GM21825 (cell line): ENCODE results near the gene CDH1.
A peak's percentile ranks its signal among the peaks of the same experiment; 100 is the strongest.
"Not testable (repeated sequence)": the region's sequence is repeated elsewhere in the genome, so short reads cannot be mapped to it uniquely, and the experiment has no call there.

Source experiments
- ATAC-seq: cut with Tn5 transposase; IDR thresholded peaks from one replicate; pipeline ENCODE4 v1.9.1; 2021; ENCODE audit warnings: mild to moderate bottlenecking, moderate library complexity; ENCODE audit not compliant: unreplicated experiment

CDH1 gene

DNA sequence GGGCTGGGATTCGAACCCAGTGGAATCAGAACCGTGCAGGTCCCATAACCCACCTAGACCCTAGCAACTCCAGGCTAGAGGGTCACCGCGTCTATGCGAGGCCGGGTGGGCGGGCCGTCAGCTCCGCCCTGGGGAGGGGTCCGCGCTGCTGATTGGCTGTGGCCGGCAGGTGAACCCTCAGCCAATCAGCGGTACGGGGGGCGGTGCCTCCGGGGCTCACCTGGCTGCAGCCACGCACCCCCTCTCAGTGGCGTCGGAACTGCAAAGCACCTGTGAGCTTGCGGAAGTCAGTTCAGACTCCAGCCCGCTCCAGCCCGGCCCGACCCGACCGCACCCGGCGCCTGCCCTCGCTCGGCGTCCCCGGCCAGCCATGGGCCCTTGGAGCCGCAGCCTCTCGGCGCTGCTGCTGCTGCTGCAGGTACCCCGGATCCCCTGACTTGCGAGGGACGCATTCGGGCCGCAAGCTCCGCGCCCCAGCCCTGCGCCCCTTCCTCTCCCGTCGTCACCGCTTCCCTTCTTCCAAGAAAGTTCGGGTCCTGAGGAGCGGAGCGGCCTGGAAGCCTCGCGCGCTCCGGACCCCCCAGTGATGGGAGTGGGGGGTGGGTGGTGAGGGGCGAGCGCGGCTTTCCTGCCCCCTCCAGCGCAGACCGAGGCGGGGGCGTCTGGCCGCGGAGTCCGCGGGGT lies at the start of gene CDH1:
Gene CDH1, plus strand, starts transcription at position 247 of the 684 bp plus-strand sequence. Its CDS starts 124 bp downstream, at position 371.
- ATAC-seq, result no peak

- no peak for ATAC-seq
Observed at GRCh38 chr16:68689921-68690320, 47.2 kb upstream of the CDH1 start.

GRCh38 chr16:68695575-68695974 lies 41.5 kb upstream of the CDH1 start:
- no peak for ATAC-seq

- ATAC-seq, result no peak
Observed at GRCh38 chr16:68696514-68696913, 40.6 kb upstream of the CDH1 start.

- ATAC-seq, result no peak
Observed at GRCh38 chr16:68698091-68698490, 39.0 kb upstream of the CDH1 start.

DNA sequence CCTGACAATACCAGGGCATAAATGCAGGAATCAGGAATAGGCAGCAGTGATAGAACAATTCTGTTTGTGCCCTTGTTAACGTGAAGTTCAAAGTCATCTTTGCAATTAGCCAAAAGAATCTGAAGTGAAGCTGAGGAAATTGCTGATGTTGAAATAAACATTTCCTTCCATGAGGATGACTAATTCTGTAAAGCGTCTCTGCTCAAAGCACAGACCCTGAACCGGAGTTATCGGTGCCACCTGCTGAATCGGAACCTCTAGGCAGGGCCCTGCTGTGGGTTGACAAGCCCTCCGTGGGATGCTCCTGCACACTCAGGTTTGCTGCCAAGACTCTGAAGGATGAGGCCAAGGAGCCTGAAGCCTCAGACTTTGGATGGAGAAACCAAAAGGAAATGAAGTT lies 37.0 kb upstream of the CDH1 start:
- ATAC-seq, result no peak

DNA sequence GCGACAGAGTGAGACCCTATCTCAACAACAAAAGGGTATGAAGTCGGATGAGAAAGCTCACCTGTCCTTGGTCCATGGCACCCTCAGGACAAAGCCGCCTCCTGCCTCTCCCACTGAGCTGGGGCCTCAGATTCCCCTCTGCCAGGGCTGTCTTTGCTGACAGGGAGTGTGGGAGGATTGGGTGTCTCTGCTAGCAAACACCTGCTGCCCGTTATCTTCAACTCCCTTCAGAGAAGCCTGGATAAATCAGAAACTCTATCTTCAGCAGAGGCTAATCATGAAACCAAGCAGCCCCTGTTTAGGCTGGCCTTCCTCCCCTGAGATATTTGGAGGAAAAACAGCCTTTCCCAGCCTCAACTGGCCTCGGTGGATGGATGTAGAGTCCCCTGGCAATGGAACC lies 36.3 kb upstream of the CDH1 start:
- no peak for ATAC-seq

DNA sequence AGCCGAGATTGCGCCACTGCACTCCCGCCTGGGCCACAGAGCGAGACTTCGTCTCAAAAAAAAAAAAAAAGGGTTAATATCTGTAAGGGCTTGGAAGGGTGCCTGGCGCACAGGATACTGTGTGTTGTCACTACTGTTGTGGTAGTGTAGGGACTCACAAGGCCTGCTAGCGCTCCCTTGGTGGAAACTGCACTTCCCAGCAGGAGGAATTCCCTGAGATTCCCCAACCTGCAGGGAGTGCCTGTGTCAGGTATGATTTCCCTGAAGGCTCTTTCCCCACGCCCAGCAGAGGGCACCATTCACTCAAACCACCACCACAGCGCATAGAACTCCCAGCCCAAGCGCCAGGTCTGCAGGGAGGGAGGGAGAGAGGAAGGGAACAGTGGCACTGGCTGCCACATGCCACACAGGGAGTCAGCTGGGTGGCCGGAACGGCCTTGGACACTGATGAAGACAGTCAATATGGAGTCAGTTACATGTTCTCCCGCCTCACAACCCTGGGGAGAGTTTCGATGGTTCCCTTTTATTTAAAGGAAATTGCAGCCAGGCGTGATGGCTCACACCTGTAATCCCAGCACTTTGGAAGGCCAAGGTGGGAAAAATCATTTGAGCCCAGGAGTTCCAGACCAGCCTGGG lies 32.7 kb upstream of the CDH1 start:
- no peak for ATAC-seq

- no peak for ATAC-seq
Observed at GRCh38 chr16:68707340-68708152, 29.5 kb upstream of the CDH1 start.

DNA sequence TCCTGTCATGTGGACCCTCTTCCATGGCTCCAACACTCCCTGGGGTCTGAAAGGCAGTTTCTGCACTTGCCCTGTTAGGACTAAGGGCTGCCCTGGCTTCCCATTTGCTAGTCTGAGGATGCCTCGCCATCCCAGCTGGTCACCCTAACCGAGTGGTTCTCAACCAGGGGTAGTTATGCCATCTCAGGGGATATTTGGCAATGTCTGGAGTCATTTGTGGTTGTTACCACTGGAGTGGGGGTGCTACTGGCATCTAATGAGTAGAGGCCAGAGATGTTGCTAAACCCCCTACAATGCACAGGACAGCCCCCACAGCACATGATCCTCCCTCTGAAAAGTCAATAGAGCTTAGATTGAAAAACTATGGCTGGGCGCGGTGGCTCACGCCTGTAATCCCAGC lies 26.9 kb upstream of the CDH1 start:
- no peak for ATAC-seq

- ATAC-seq, result no peak
Observed at GRCh38 chr16:68711421-68712139, 25.5 kb upstream of the CDH1 start.

DNA sequence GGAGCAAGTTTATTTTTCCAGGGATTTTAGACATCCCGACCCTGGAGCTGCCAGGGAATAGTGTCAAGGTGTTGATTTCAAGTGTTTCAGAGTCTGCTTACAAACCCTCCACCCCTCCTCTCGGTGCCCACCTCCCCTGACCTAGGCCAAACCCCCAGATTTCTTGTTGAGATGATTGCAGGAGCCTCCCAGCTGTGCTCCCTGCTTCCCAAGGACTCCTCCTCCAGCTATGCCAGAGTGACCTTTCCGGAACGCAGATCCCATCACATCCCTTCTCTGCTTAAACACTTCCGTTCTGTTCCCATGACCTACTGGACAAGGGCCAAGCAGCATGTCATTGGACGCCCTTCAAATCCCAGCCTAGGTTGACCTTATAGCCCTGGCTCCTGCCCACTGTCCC lies 23.7 kb upstream of the CDH1 start:
- no peak for ATAC-seq

- ATAC-seq, result no peak
Observed at GRCh38 chr16:68715471-68715870, 21.6 kb upstream of the CDH1 start.

DNA sequence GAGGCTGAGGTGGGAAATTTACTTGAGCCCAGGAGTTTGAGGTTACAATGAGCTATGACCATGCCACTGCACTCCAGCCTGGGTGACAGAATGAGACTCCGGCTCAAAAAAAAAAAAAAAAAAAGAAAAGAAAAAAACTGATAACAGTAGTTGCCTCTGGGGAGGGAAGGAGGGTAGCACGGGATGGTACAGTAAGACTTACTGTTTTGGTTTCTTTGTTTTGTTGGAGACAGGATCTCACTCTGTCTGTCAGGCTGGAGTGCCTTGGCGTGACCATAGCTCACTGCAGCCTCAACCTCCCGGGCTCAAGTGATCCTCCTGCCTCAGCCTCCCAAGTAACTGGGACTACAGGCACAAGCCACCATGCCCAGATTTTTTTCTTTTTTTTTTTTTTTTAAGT lies 20.6 kb upstream of the CDH1 start:
- not testable (repeated sequence) for ATAC-seq

DNA sequence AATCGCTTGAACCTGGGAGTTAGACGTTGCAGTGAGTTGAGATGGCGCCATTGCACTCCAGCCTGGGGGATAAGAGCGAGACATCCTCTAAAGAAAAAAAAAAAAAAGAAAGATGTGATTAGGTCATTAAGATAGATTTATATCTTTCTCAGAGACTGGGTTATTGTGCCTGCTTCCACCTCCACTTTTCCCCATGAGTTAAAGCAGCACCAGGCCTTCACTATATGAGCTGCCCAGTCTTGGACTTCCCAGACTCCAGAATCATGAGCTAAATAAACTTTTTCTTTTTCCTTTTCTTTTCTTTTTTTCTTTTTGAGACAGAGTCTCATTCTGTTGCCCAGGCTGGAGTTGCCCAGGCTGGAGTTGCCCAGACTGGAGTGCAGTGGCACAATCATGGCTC lies 19.4 kb upstream of the CDH1 start:
- no peak for ATAC-seq

- ATAC-seq, result no peak
Observed at GRCh38 chr16:68718590-68718989, 18.5 kb upstream of the CDH1 start.

DNA sequence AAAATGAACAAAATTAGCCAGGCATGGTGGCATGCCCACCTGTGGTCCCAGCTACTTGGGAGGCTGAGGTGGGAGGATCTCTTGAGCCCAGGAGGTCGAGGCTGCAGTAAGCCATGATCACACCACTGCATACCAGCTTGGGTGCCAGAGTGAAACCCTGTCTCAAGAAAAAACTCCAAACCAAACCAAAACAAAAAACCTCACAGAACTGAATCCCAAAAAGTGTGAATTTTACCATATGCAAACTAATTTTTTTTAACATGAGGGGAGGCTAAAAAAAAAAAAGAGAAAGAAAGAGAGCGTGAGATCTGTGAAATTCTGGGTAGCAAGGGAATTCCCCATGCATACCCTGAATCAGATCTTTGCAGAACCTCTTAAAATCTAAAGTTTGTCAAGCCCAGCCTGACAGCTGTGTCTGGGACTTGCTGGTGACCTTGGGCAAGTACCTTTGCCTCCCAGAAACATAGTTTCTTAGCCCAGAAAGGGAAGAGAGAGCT lies 17.1 kb upstream of the CDH1 start:
- peak; percentile 86 for ATAC-seq

GRCh38 chr16:68722119-68723024 lies 14.7 kb upstream of the CDH1 start:
- no peak for ATAC-seq

DNA sequence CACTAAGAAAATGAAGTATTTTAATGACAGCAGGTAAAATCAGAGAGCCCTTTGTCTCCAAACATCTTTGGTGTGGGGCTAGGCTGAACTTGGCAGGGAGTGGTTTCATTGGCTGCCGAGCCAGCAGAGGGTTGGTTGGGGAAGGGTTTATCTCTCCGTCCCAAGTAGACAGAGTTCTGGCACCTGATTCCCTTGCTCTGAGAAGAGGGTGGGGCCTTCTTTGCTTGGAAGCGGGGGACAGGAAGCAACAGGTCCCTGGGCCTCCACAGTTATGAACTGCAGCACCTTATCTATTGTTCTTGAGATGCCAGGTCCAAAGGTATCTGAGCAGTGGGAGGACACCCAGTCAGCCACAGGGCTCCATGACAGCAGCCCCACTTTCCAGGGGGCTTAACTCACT lies 12.3 kb upstream of the CDH1 start:
- ATAC-seq, result no peak

- no peak for ATAC-seq
Observed at GRCh38 chr16:68728523-68728922, 8.6 kb upstream of the CDH1 start.
